K562 (cell line): ENCODE results near the gene MAGEL2. TPM values are rescaled to one million over a fixed set of nuclear protein-coding genes. Genes with fewer than 3 reads are reported as not detected.

Source experiments
- DIDO1 ChIP-seq: fragments of 450-650 bp; IDR thresholded peaks from 2 replicates; pipeline ENCODE4 v1.6.1; 2016; ENCODE audit warnings: low read depth, missing biosample characterization, missing genetic modification characterization
- EP400 ChIP-seq: fragments of 450-650 bp; IDR thresholded peaks from 2 replicates; pipeline ENCODE4 v1.6.1; 2017; ENCODE audit warnings: antibody characterized with exemption, mild to moderate bottlenecking, moderate library complexity
- FOXA1 ChIP-seq: fragments of 450-650 bp; IDR thresholded peaks from 2 replicates; pipeline ENCODE4 v1.6.1; 2016; ENCODE audit warnings: mild to moderate bottlenecking, borderline replicate concordance
- RBM15 ChIP-seq: fragments of 200-400 bp; formaldehyde crosslinking; IDR thresholded peaks from 2 replicates; pipeline ENCODE4 v1.6.1; 2018; ENCODE audit warnings: mild to moderate bottlenecking, low read length, moderate library complexity; ENCODE audit not compliant: insufficient read depth
- TAF9B ChIP-seq: fragments of 450-650 bp; IDR thresholded peaks from 2 replicates; pipeline ENCODE4 v1.6.1; 2018; ENCODE audit warnings: mild to moderate bottlenecking; ENCODE audit not compliant: partially characterized antibody
- ZBTB7A ChIP-seq: IDR thresholded peaks from 2 replicates; pipeline ENCODE4 v1.6.1; 2011; ENCODE audit warnings: low read depth, mild to moderate bottlenecking, low read length, moderate library complexity, borderline replicate concordance; ENCODE audit not compliant: control insufficient read depth
- ZNF184 ChIP-seq: sonication (generic); formaldehyde crosslinking; IDR thresholded peaks from 2 replicates; pipeline ENCODE4 v1.5.0; 2020; ENCODE audit warnings: missing genetic modification reagents
- polyA plus RNA-seq, 8 experiments: library from polyadenylated mRNA; depleted of rRNA in 4 of 8; stranded (reverse) in 5 of 8; unstranded in 3 of 8; fragments of >200 nt; fragmentation: Nextera tagmentation in 2 of 8; fragmentation: Illumina TruSeq in 1 of 8; extraction: Ambion mirVana in 2 of 8; extraction: Trizol in 1 of 8; gene quantifications; 2 replicates each; pipeline versions ENCODE4 v1.2.1 to v1.2.3, GENCODE V29; 2011 to 2014; ENCODE audit warnings: inconsistent platforms in 1 of 8, missing spikeins in 1 of 8
- total RNA-seq, 7 experiments: library from RNA; depleted of rRNA in 6 of 7; stranded (reverse); fragments of >200 nt in 6 of 7; fragmentation: Illumina TruSeq in 2 of 7; extraction: Trizol in 2 of 7; gene quantifications; 2 replicates each; pipeline versions ENCODE4 v1.2.1 to v1.2.3, GENCODE V29; 2011 to 2021; ENCODE audit warnings: low replicate concordance in 1 of 7
- TF ChIP-seq, protein P1 (sequence below): fragments of 200-600 bp; sonication (generic); IDR thresholded peaks from one replicate; pipeline ENCODE4 v1.6.1; 2012; ENCODE audit warnings: mild to moderate bottlenecking, low read depth, low read length, inconsistent platforms
- TF ChIP-seq, protein P2 (sequence below): fragments of 450-650 bp; IDR thresholded peaks from one replicate; pipeline ENCODE4 v1.6.1; 2018; ENCODE audit warnings: mild to moderate bottlenecking, moderate library complexity; ENCODE audit not compliant: partially characterized antibody
- TF ChIP-seq, protein P3 (sequence below): fragments of 450-650 bp; formaldehyde crosslinking; IDR thresholded peaks from 2 replicates; pipeline ENCODE4 v1.4.0; 2020; ENCODE audit warnings: mild to moderate bottlenecking, mixed read lengths
- TF ChIP-seq, protein P4 (sequence below): IDR thresholded peaks from 2 replicates; pipeline ENCODE4 v1.6.1; 2016; ENCODE audit warnings: missing genetic modification characterization, missing compliant biosample characterization

Gene MAGEL2
- total and polyA plus RNA-seq, 9 of the 15 experiments (the other 6 are each of a cell fraction or from before 2014, with no cell fraction given), result not detected

DNA sequence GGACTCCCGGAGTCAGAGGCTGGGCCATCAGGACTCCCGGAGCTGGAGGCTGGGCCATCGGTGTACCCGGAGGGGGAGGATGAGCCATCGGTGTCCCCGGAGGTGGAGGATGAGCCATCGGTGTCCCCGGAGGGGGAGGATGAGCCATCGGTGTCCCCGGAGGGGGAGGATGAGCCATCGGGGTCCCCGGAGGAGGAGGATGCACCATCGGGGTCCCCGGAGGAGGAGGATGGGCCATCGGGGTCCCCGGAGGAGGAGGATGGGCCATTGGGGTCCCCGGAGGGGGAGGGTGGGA lies 719 bp downstream of the MAGEL2 start (continued):
- TF ChIP-seq, protein P1, sequence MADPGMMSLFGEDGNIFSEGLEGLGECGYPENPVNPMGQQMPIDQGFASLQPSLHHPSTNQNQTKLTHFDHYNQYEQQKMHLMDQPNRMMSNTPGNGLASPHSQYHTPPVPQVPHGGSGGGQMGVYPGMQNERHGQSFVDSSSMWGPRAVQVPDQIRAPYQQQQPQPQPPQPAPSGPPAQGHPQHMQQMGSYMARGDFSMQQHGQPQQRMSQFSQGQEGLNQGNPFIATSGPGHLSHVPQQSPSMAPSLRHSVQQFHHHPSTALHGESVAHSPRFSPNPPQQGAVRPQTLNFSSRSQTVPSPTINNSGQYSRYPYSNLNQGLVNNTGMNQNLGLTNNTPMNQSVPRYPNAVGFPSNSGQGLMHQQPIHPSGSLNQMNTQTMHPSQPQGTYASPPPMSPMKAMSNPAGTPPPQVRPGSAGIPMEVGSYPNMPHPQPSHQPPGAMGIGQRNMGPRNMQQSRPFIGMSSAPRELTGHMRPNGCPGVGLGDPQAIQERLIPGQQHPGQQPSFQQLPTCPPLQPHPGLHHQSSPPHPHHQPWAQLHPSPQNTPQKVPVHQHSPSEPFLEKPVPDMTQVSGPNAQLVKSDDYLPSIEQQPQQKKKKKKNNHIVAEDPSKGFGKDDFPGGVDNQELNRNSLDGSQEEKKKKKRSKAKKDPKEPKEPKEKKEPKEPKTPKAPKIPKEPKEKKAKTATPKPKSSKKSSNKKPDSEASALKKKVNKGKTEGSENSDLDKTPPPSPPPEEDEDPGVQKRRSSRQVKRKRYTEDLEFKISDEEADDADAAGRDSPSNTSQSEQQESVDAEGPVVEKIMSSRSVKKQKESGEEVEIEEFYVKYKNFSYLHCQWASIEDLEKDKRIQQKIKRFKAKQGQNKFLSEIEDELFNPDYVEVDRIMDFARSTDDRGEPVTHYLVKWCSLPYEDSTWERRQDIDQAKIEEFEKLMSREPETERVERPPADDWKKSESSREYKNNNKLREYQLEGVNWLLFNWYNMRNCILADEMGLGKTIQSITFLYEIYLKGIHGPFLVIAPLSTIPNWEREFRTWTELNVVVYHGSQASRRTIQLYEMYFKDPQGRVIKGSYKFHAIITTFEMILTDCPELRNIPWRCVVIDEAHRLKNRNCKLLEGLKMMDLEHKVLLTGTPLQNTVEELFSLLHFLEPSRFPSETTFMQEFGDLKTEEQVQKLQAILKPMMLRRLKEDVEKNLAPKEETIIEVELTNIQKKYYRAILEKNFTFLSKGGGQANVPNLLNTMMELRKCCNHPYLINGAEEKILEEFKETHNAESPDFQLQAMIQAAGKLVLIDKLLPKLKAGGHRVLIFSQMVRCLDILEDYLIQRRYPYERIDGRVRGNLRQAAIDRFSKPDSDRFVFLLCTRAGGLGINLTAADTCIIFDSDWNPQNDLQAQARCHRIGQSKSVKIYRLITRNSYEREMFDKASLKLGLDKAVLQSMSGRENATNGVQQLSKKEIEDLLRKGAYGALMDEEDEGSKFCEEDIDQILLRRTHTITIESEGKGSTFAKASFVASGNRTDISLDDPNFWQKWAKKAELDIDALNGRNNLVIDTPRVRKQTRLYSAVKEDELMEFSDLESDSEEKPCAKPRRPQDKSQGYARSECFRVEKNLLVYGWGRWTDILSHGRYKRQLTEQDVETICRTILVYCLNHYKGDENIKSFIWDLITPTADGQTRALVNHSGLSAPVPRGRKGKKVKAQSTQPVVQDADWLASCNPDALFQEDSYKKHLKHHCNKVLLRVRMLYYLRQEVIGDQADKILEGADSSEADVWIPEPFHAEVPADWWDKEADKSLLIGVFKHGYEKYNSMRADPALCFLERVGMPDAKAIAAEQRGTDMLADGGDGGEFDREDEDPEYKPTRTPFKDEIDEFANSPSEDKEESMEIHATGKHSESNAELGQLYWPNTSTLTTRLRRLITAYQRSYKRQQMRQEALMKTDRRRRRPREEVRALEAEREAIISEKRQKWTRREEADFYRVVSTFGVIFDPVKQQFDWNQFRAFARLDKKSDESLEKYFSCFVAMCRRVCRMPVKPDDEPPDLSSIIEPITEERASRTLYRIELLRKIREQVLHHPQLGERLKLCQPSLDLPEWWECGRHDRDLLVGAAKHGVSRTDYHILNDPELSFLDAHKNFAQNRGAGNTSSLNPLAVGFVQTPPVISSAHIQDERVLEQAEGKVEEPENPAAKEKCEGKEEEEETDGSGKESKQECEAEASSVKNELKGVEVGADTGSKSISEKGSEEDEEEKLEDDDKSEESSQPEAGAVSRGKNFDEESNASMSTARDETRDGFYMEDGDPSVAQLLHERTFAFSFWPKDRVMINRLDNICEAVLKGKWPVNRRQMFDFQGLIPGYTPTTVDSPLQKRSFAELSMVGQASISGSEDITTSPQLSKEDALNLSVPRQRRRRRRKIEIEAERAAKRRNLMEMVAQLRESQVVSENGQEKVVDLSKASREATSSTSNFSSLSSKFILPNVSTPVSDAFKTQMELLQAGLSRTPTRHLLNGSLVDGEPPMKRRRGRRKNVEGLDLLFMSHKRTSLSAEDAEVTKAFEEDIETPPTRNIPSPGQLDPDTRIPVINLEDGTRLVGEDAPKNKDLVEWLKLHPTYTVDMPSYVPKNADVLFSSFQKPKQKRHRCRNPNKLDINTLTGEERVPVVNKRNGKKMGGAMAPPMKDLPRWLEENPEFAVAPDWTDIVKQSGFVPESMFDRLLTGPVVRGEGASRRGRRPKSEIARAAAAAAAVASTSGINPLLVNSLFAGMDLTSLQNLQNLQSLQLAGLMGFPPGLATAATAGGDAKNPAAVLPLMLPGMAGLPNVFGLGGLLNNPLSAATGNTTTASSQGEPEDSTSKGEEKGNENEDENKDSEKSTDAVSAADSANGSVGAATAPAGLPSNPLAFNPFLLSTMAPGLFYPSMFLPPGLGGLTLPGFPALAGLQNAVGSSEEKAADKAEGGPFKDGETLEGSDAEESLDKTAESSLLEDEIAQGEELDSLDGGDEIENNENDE, result no peak
- TF ChIP-seq ZNF184 (CRISPR knock-in tag), result no peak
- no peak for TF ChIP-seq ZBTB7A
- TF ChIP-seq, protein P2, sequence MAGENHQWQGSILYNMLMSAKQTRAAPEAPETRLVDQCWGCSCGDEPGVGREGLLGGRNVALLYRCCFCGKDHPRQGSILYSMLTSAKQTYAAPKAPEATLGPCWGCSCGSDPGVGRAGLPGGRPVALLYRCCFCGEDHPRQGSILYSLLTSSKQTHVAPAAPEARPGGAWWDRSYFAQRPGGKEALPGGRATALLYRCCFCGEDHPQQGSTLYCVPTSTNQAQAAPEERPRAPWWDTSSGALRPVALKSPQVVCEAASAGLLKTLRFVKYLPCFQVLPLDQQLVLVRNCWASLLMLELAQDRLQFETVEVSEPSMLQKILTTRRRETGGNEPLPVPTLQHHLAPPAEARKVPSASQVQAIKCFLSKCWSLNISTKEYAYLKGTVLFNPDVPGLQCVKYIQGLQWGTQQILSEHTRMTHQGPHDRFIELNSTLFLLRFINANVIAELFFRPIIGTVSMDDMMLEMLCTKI, result no peak
- no peak for TF ChIP-seq RBM15
- no peak for TF ChIP-seq EP400
- TF ChIP-seq, protein P3, sequence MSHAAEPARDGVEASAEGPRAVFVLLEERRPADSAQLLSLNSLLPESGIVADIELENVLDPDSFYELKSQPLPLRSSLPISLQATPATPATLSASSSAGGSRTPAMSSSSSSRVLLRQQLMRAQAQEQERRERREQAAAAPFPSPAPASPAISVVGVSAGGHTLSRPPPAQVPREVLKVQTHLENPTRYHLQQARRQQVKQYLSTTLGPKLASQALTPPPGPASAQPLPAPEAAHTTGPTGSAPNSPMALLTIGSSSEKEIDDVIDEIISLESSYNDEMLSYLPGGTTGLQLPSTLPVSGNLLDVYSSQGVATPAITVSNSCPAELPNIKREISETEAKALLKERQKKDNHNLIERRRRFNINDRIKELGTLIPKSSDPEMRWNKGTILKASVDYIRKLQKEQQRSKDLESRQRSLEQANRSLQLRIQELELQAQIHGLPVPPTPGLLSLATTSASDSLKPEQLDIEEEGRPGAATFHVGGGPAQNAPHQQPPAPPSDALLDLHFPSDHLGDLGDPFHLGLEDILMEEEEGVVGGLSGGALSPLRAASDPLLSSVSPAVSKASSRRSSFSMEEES (CRISPR knock-in tag), result no peak
- TF ChIP-seq, protein P4, sequence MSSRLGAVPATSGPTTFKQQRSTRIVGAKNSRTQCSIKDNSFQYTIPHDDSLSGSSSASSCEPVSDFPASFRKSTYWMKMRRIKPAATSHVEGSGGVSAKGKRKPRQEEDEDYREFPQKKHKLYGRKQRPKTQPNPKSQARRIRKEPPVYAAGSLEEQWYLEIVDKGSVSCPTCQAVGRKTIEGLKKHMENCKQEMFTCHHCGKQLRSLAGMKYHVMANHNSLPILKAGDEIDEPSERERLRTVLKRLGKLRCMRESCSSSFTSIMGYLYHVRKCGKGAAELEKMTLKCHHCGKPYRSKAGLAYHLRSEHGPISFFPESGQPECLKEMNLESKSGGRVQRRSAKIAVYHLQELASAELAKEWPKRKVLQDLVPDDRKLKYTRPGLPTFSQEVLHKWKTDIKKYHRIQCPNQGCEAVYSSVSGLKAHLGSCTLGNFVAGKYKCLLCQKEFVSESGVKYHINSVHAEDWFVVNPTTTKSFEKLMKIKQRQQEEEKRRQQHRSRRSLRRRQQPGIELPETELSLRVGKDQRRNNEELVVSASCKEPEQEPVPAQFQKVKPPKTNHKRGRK (tag), result no peak
- TF ChIP-seq TAF9B, result no peak
- TF ChIP-seq FOXA1, result no peak
- no peak for TF ChIP-seq DIDO1 (tag)
